PFSK-1 (cell line): ENCODE data around the gene TTC38.

Experiments used
- FOXP2 ChIP-seq: optimal IDR thresholded peaks from 2 replicates; pipeline ENCODE3; 2011; ENCODE audit warnings: borderline replicate concordance, control low read depth, inconsistent platforms; ENCODE audit not compliant: insufficient read depth; ENCODE audit errors: extremely low read length, extremely low read depth
- POLR2AphosphoS5 ChIP-seq: IDR thresholded peaks from 2 replicates; pipeline ENCODE4 v1.6.1; 2012; ENCODE audit warnings: low read depth, mild to moderate bottlenecking, control low read depth, low read length, moderate library complexity
- REST ChIP-seq, 2 experiments: IDR thresholded peaks; 2 replicates each; pipeline versions ENCODE4 v1.6.1 to v1.8.0; 2011 to 2012; ENCODE audit warnings: low read depth in 2 of 2, low read length in 2 of 2, control low read depth in 1 of 2, inconsistent platforms in 1 of 2, mild to moderate bottlenecking in 1 of 2, moderate library complexity in 1 of 2; ENCODE audit not compliant: insufficient read depth in 1 of 2
- SIN3A ChIP-seq: IDR thresholded peaks from 2 replicates; pipeline ENCODE4 v1.6.1; 2012; ENCODE audit warnings: mild to moderate bottlenecking, low read length, moderate library complexity, borderline replicate concordance; ENCODE audit not compliant: insufficient read depth
- TAF1 ChIP-seq: IDR thresholded peaks from 2 replicates; pipeline ENCODE4 v1.6.1; 2012; ENCODE audit warnings: low read length, control low read depth, borderline replicate concordance; ENCODE audit not compliant: insufficient read depth

The TTC38 gene

GRCh38 chr22:46329616-46330015 lies 61.8 kb downstream of the TTC38 start:
- TF ChIP-seq TAF1 (no peak), SIN3A (no peak), REST (IDR thresholded peaks at IDR 0.05; ENCODE audit: insufficient read depth in 1 of 2, low read depth in 2 of 2, low read length in 2 of 2) (no peak), FOXP2 (no peak), POLR2AphosphoS5 (no peak)

GRCh38 chr22:46330426-46330825 lies 62.6 kb downstream of the TTC38 start:
- TF ChIP-seq REST (IDR thresholded peaks at IDR 0.05; ENCODE audit: insufficient read depth in 1 of 2, low read depth in 2 of 2, low read length in 2 of 2) (no peak), TAF1 (no peak), POLR2AphosphoS5 (no peak), FOXP2 (no peak), SIN3A (no peak)

- TF ChIP-seq FOXP2, result no peak
- no peak for TF ChIP-seq TAF1
- TF ChIP-seq POLR2AphosphoS5, result no peak
- TF ChIP-seq SIN3A, result no peak
- TF ChIP-seq REST (IDR thresholded peaks at IDR 0.05; ENCODE audit: insufficient read depth in 1 of 2, low read depth in 2 of 2, low read length in 2 of 2), result no peak
These were observed 63.7 kb downstream of the TTC38 start for GRCh38 chr22:46331496-46331895.

DNA sequence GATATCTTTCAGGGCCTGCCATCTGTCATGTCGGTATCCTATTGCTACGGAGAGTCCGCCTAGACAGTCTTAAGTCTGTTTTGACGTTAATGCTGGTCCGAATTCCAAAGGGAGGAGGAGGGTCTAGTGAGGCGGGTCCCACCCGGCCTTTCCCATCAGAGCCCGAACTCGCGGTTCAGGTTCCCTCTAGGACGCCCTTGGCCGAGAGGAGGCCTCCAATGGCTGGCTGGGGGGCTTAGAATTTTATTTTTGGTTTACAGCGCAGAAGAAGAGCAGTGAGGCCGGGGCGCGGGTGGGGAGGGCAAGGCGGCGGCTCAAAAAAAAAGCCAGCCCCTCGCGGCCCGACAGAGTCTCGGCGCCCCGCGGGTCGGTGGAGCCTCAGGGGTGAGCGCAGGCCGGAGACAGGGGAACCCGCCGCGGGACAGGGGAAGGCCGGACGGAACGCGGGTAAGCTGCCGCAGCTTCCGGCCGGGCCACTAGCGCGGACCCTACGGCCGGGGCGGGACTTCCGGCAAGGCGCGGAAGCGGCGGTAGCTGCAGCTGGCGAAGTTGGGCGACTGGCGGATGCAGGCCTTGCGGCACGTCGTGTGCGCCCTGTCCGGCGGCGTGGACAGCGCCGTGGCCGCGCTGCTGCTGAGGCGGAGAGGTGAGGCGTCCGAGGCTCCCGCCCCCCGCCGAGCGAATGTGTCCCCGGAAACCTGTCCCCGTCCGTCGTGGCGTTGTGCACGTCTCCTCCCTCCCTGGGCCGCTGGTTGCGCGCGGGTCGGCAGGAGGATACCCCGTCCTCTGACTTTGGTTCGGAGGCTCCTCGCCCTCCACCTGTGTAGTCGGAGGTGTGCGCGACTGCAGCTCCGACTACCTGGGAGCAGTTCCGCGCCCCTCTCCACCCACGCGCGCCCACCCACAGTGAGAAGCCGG lies 67.7 kb downstream of the TTC38 start, which contains the start of gene TRMU:
Gene TRMU, plus strand, starts transcription at position 514 of the 918 bp plus-strand sequence. Its CDS starts 51 bp downstream, at position 565.
- TF ChIP-seq REST (IDR thresholded peaks at IDR 0.05; ENCODE audit: insufficient read depth in 1 of 2, low read depth in 2 of 2, low read length in 2 of 2) (0 out of 4 replicates have a peak, but pooled peaks of 1 of the 2 experiments have one; percentile 57), POLR2AphosphoS5 (peak; percentile 61; the same call in 1 of the 2 replicates), FOXP2 (peak; percentile 95), SIN3A (no peak), TAF1 (peak; percentile 93)
